Loucy (cell line): ENCODE results near the gene SCNN1A.

Experiments used
- H2AFZ ChIP-seq: fragments of 200-600 bp; sonication (generic); 2 replicates; pipeline ENCODE4 v1.6.0; 2016; ENCODE audit warnings: antibody characterized with exemption, mild to moderate bottlenecking, low read length, moderate library complexity
- H3F3A ChIP-seq: fragments of 200-600 bp; 2 replicates; pipeline ENCODE4 v1.6.0; 2016; ENCODE audit warnings: antibody characterized with exemption, low read depth, mild to moderate bottlenecking
- H3K27me3 ChIP-seq: fragments of 200-600 bp; sonication (generic); 2 replicates; pipeline ENCODE4 v1.6.1; 2014; ENCODE audit warnings: low read length, mild to moderate bottlenecking; ENCODE audit not compliant: insufficient read depth, poor library complexity, severe bottlenecking
- H3K36me3 ChIP-seq: fragments of 200-600 bp; sonication (generic); 2 replicates; pipeline ENCODE4 v1.6.1; 2016; ENCODE audit warnings: low read length; ENCODE audit not compliant: insufficient read depth
- H3K4me1 ChIP-seq: fragments of 200-600 bp; sonication (generic); 2 replicates; pipeline ENCODE4 v1.5.1; 2014; ENCODE audit warnings: low read length, mild to moderate bottlenecking; ENCODE audit not compliant: insufficient read depth, poor library complexity, severe bottlenecking
- H3K4me2 ChIP-seq: fragments of 200-600 bp; sonication (generic); 2 replicates; pipeline ENCODE4 v1.6.0; 2014; ENCODE audit warnings: antibody characterized with exemption, low read length, low read depth, mild to moderate bottlenecking; ENCODE audit not compliant: poor library complexity, severe bottlenecking
- H3K4me3 ChIP-seq: fragments of 200-600 bp; sonication (generic); 2 replicates; pipeline ENCODE4 v1.5.1; 2014; ENCODE audit warnings: low read length, mild to moderate bottlenecking, mixed read lengths; ENCODE audit not compliant: poor library complexity, severe bottlenecking
- H3K79me2 ChIP-seq: fragments of 200-600 bp; sonication (generic); 2 replicates; pipeline ENCODE4 v1.6.1; 2014; ENCODE audit warnings: low read length; ENCODE audit not compliant: insufficient read depth
- H3K9ac ChIP-seq: fragments of 200-600 bp; sonication (generic); 2 replicates; pipeline ENCODE4 v1.6.0; 2014; ENCODE audit warnings: mild to moderate bottlenecking, low read depth, low read length, moderate library complexity; ENCODE audit not compliant: poor library complexity, severe bottlenecking
- H3K9me2 ChIP-seq: fragments of 200-600 bp; sonication (generic); replicated peaks from 2 replicates; pipeline ENCODE4 v1.6.1; 2016; ENCODE audit warnings: low read depth, low read length, mixed read lengths
- H3K9me3 ChIP-seq: fragments of 200-600 bp; sonication (generic); 2 replicates; pipeline ENCODE4 v1.6.1; 2014; ENCODE audit warnings: mild to moderate bottlenecking, antibody characterized with exemption, low read length, low read depth; ENCODE audit not compliant: insufficient read depth
- H4K20me1 ChIP-seq: fragments of 200-600 bp; sonication (generic); 2 replicates; pipeline ENCODE4 v1.6.0; 2014; ENCODE audit warnings: antibody characterized with exemption, low read length, mild to moderate bottlenecking; ENCODE audit not compliant: insufficient read depth, poor library complexity, severe bottlenecking
- EZH2phosphoT487 ChIP-seq: fragments of 200-600 bp; IDR thresholded peaks from 2 replicates; pipeline ENCODE4 v1.6.1; 2018; ENCODE audit warnings: antibody characterized with exemption, mild to moderate bottlenecking, moderate library complexity, borderline replicate concordance
- TF ChIP-seq, protein P1 (sequence below): fragments of 200-600 bp; sonication (generic); conservative IDR thresholded peaks from 2 replicates; pipeline ENCODE4 v1.5.1; 2014; ENCODE audit warnings: mild to moderate bottlenecking, antibody characterized with exemption, low read length

SCNN1A gene

DNA sequence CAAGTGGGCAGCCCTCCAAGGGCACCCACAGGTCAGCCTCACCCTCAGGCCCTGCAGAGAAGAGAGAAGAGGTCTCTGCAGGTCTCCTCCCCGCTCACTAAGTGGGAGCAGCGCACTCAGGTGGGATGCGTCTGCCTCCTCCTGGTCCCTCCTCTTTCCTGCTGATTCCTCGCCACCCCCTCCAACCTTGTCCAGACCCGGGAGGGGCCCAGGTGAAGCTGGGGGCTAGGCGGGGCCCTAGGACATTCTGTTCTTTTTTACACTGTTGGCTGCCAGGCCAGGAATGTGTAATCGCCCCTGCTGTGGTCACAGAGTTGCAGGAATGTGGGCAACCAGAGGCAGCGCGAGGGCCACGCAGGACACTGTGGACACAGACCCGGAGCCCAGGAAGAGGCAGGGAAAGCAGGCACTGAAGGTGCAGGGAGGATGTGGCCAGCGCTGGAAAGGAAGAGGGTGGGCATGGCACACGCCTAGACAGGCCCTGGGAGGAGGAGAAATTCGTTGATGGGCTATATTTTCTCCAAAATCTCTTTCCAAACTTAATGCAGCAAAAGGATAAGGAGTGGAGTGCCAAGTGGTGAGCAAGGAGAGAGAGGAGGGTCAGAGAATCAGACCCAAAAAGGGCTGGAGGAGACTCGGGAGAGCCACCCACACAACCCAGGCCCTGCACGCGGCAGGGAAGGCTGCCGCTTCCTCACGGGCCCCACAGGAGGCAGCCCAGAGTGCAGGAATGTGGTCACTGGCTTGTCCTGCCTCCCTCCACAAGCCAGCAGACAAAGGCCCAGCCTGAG lies 911 bp upstream of the SCNN1A start:
- Histone ChIP-seq H3K9me3 (no peaks in the 10 kb centered on the region), H3F3A (no peaks in the 10 kb centered on the region), H3K4me3 (no peak overlapping the region), H3K9me2 (no peaks in the 10 kb centered on the region), H3K79me2 (no peaks in the 10 kb centered on the region), H2AFZ (no peak overlapping the region; the same call in 1 of the 2 replicates), H4K20me1 (no peaks in the 10 kb centered on the region), H3K4me2 (no peak overlapping the region), H3K4me1 (peaks cover 38% of the 10 kb centered on the region), H3K36me3 (no peaks in the 10 kb centered on the region), H3K9ac (peak overlapping the region; percentile 41), H3K27me3 (no peaks in the 10 kb centered on the region)
- TF ChIP-seq, protein P1, sequence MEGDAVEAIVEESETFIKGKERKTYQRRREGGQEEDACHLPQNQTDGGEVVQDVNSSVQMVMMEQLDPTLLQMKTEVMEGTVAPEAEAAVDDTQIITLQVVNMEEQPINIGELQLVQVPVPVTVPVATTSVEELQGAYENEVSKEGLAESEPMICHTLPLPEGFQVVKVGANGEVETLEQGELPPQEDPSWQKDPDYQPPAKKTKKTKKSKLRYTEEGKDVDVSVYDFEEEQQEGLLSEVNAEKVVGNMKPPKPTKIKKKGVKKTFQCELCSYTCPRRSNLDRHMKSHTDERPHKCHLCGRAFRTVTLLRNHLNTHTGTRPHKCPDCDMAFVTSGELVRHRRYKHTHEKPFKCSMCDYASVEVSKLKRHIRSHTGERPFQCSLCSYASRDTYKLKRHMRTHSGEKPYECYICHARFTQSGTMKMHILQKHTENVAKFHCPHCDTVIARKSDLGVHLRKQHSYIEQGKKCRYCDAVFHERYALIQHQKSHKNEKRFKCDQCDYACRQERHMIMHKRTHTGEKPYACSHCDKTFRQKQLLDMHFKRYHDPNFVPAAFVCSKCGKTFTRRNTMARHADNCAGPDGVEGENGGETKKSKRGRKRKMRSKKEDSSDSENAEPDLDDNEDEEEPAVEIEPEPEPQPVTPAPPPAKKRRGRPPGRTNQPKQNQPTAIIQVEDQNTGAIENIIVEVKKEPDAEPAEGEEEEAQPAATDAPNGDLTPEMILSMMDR = peak; percentile 36
- TF ChIP-seq EZH2phosphoT487 = no peak

DNA sequence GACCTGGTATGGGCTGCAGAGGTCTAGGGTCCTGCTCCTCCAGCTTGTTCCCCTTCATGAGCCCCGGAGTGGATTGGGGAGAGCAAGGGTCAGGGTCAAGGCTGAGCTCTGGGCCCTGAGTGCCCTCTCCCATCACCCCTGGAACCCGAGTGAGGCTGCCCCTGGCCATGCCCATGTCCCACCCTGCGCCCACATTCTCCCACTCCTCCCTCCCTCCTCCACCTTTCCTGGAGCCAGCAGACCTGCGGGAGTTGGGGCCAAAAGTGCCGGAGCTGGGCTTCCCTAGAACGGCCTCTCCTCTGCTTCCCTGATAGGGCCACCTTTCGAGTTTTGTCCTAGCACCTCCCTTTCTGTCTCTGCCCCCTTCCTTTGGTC lies 590 bp downstream of the SCNN1A start:
- Histone ChIP-seq H3K36me3 (no peaks in the 10 kb centered on the region), H3K9me2 (no peaks in the 10 kb centered on the region), H3K79me2 (no peaks in the 10 kb centered on the region), H2AFZ (no peak overlapping the region), H3K4me3 (no peak overlapping the region), H4K20me1 (no peaks in the 10 kb centered on the region), H3K27me3 (no peaks in the 10 kb centered on the region), H3K4me2 (no peak overlapping the region), H3F3A (no peaks in the 10 kb centered on the region), H3K9ac (no peak overlapping the region), H3K4me1 (peaks cover 48% of the 10 kb centered on the region), H3K9me3 (no peaks in the 10 kb centered on the region)
- no peak for TF ChIP-seq EZH2phosphoT487
- TF ChIP-seq, protein P1 = no peak

DNA sequence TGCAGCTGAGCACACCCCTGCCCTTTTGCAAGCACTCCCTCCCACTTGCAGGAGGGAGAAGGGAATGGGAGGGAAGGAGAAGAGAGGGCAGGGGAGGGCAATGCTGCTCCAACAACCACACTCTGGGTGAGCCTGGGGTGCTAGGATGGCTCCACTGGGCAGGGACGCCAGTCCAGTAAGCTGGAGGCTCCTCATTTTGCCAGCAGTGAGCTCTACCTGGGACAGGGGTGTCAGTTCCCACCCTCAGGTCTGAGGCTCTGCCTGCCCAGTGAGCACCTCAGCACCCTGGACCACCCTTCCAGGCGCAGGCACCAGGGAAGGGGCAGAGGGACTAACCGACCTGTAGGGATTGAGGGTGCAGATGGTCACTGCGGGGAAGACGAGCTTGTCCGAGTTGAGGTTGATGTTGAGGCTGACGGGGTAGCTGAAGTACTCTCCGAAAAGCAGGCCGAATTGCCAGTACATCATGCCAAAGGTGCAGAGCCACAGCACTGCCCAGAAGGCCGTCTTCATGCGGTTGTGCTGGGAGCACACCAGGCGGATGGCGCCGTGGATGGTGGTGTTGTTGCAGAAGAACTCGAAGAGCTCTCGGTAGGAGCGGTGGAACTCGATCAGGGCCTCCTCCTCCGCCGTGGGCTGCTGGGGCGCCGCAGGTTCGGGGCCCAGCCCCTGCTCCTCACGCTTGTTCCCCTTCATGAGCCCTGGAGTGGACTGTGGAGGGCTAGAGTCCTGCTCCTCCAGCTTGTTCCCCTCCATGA lies 1.2 kb downstream of the SCNN1A start:
- Histone ChIP-seq H3K36me3 (no peaks in the 10 kb centered on the region), H3K27me3 (no peaks in the 10 kb centered on the region), H3K4me3 (no peak overlapping the region), H4K20me1 (no peaks in the 10 kb centered on the region), H3K4me2 (no peak overlapping the region), H2AFZ (no peak overlapping the region), H3K4me1 (peaks cover 49% of the 10 kb centered on the region), H3K79me2 (no peaks in the 10 kb centered on the region), H3K9ac (no peak overlapping the region), H3K9me3 (no peaks in the 10 kb centered on the region), H3F3A (no peaks in the 10 kb centered on the region), H3K9me2 (no peaks in the 10 kb centered on the region)
- TF ChIP-seq, protein P1 = no peak
- no peak for TF ChIP-seq EZH2phosphoT487
